ENCODE measurements around the gene NR1D1. TPM values are rescaled to one million over a fixed set of nuclear protein-coding genes. Genes with fewer than 3 reads are reported as not detected.

NR1D1 gene
- total and polyA plus RNA-seq, 2 of the 13 experiments (the other 11 are each of a cell fraction or from before 2014, with no cell fraction given), result 2.1 to 2.7 TPM

- TF ChIP-seq, protein P1, sequence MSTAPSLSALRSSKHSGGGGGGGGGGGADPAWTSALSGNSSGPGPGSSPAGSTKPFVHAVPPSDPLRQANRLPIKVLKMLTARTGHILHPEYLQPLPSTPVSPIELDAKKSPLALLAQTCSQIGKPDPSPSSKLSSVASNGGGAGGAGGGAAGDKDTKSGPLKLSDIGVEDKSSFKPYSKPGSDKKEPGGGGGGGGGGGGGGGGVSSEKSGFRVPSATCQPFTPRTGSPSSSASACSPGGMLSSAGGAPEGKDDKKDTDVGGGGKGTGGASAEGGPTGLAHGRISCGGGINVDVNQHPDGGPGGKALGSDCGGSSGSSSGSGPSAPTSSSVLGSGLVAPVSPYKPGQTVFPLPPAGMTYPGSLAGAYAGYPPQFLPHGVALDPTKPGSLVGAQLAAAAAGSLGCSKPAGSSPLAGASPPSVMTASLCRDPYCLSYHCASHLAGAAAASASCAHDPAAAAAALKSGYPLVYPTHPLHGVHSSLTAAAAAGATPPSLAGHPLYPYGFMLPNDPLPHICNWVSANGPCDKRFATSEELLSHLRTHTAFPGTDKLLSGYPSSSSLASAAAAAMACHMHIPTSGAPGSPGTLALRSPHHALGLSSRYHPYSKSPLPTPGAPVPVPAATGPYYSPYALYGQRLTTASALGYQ (CRISPR knock-in tag; IDR thresholded peaks at IDR 0.05), result 0 out of 2 replicates have a peak, but pooled peaks have one; percentile 7
- TF ChIP-seq TBX2 (CRISPR knock-in tag; IDR thresholded peaks at IDR 0.05; ENCODE audit: borderline replicate concordance) (peak; percentile 58), MTF2 (CRISPR knock-in tag; IDR thresholded peaks at IDR 0.05; ENCODE audit: borderline replicate concordance) (no peak), ZNF121 (CRISPR knock-in tag; IDR thresholded peaks at IDR 0.05) (no peak), MTA1 (CRISPR knock-in tag; IDR thresholded peaks at IDR 0.05; ENCODE audit: borderline replicate concordance) (peak; percentile 3; the same call in 1 of the 2 replicates)
- TF ChIP-seq, protein P2, sequence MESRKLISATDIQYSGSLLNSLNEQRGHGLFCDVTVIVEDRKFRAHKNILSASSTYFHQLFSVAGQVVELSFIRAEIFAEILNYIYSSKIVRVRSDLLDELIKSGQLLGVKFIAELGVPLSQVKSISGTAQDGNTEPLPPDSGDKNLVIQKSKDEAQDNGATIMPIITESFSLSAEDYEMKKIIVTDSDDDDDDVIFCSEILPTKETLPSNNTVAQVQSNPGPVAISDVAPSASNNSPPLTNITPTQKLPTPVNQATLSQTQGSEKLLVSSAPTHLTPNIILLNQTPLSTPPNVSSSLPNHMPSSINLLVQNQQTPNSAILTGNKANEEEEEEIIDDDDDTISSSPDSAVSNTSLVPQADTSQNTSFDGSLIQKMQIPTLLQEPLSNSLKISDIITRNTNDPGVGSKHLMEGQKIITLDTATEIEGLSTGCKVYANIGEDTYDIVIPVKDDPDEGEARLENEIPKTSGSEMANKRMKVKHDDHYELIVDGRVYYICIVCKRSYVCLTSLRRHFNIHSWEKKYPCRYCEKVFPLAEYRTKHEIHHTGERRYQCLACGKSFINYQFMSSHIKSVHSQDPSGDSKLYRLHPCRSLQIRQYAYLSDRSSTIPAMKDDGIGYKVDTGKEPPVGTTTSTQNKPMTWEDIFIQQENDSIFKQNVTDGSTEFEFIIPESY (CRISPR knock-in tag; IDR thresholded peaks at IDR 0.05), result no peak
- TF ChIP-seq, protein P3, sequence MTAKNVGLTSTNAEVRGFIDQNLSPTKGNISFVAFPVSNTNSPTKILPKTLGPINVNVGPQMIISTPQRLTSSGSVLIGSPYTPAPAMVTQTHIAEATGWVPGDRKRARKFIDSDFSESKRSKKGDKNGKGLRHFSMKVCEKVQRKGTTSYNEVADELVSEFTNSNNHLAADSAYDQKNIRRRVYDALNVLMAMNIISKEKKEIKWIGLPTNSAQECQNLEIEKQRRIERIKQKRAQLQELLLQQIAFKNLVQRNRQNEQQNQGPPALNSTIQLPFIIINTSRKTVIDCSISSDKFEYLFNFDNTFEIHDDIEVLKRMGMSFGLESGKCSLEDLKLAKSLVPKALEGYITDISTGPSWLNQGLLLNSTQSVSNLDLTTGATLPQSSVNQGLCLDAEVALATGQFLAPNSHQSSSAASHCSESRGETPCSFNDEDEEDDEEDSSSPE (CRISPR knock-in tag; IDR thresholded peaks at IDR 0.05), result no peak
Observed at GRCh38 chr17:40071313-40072039, 28.9 kb downstream of the NR1D1 start (continued).
